CD4-positive, alpha-beta T cell treated with Interleukin-2 at 100 ng/mL for 4 hours (primary cell): ENCODE results near the gene MGP.

Experiments used
- DNase-seq: peaks from one replicate; pipeline ENCODE4 v3.0.0-alpha.2; 2020; ENCODE audit warnings: low spot score

The MGP gene

DNA sequence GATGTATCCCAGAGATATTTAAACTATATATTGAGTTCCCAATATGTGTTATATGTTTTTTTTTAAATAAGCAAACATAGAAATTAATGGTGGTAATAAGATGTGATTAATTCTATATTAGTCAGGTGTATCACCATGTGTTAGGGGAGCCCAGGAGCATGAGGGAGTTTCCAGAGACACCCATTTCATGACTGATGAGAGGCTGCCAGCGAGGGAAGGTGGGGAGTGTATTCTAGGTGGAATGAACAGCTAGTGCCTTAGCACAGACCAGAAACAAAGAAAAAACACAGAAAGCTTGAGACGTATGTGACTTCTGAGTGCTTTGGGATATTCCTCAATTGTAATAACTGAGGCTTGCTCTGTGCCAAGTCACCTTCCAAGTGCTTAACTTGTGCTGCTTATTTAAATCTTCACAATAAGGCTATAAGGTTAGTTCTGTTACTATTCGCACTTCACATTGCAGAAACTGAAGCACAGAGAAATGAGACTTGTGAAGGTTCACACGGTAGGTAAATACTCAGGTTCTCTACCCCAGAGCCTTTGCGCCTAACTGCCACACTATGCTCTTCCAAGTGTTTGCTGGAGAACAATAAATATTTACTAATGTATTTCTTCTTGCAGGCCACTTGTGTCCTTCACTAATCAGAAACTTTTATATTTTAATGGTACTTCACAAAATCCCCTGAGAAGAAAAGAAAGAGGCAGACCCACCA lies 17.9 kb upstream of the MGP start:
- DNase-seq: no peak

DNA sequence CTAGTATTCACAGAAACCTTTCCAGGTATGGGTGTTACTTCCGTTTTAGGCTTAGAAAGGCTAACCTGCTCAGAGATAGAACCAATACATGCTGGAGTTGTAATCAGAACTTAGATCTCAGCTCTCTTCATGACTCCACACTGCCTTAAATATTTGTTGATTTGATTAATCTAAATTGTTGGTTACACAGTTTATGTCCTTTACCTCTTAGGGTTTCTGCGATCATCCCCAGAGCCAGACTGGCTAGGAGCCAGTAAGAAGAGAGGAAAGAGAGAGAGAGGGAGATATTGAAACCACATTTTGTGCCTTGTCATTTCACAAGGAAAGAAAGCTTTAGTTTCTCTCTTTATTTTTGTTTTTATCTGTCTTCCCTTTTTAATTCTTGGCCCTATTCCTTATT lies 16.8 kb upstream of the MGP start:
- DNase-seq: no peak

DNA sequence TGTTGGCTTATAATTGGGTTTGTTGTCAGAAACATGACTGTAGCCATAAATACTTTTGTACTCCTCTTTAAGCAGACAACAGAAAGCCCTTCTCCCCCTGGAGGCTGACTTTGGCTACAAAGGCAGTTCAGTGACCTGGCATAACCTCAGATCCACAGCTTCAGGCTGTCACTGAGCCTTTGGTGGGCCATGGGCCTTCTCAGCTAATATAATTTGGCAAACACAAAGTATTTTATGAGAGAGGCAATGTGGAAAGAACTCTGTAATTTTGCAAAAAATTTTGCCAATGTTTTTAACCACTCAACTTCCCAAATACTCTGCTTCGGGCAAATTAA lies 15.5 kb upstream of the MGP start:
- DNase-seq: no peak

DNA sequence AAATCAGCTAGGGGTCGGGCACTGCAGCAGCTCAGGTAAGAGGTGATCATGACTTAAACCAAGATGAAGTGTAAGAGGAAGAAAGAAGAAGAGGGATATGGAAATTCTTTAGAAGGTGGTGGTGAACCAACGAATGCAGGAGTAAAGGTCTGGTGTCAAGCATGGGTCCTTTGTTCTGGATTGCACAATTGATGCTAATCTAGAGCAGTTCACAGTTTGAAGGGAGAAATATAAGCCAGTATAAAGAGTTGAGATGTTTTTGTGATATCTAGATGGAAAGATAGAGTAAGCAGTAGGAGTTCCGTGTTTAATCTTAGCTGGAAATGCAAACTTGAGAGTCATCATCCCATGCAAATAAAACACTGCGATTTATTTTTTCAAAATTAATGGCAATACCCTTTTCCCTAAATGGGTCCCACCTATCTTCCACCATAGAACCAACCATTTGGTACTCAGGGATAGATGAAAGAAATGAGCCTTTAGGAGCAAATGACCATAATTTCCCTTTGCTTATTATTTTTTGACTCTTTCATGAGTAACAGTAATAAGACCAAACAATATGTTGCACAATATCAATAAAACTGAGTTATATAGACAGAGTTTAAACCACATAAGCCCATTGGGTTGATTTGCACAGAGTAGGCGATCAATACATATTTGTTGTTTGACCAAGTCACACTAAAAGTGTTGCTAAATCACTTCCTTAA lies 15.0 kb upstream of the MGP start:
- DNase-seq: no peak

DNA sequence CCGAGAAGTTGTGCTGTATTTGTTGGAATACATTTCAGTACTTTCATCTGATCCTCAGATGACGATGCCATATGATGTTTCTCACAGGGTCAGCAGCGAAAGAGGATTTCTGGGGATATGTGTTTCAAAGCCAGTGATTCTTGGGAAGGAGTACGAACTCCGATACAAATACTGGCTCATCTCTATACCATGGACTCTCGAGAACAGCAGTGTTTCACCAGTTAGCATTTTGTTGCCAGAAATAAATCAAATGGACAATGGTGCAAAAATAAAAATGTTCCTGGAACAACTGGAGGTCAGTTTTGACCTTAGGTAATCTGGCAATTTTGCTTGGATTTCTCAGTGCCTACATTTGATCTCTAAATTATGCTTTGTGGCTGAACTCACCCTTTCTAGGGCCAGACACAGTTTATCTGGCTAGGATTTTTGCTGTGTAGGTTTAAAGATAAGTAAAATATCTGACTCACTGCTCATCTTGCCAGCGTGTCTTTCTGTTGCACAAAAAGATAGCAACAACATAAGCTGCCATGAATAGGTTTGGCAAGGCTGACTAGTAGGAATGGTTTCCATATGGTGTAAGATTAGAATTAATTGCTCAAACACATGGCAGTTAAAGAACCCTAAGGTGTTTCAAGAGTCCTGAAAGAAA lies 11.0 kb upstream of the MGP start:
- no peak for DNase-seq

DNA sequence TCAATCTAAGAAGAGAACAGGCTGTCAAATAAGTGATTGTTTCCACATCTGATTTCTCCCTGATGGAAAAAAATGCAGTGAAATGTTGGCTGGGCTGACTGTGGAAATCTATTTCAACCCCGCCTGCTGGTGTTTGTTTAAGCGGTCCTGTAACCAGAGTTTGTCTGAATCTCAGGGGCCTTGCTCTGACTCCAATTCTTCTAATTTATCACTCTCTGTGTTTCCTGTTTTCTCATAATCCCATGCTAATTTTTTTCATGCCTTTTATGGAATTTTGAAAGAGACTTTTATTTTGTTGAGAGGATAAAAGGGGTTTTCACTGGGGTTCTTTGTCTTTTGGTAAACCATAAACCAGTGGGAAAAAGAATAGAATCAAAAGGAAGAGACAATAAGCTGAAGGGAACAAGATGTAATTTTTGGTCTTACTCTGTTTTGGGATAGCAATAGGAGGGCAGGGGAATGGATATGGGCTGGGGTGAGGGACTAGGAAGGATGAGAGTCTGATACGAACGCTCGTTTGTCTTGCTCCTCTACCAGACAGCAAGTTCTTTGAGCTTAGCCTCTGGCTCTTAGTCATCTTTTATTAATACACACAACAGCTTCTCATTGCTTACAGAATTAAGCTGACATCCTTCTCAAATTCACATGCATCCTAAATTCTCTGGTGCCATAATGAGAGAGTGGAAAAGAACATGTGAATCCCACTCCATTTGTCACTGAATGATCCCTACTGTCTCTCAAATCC lies 8.0 kb upstream of the MGP start:
- DNase-seq: no peak

DNA sequence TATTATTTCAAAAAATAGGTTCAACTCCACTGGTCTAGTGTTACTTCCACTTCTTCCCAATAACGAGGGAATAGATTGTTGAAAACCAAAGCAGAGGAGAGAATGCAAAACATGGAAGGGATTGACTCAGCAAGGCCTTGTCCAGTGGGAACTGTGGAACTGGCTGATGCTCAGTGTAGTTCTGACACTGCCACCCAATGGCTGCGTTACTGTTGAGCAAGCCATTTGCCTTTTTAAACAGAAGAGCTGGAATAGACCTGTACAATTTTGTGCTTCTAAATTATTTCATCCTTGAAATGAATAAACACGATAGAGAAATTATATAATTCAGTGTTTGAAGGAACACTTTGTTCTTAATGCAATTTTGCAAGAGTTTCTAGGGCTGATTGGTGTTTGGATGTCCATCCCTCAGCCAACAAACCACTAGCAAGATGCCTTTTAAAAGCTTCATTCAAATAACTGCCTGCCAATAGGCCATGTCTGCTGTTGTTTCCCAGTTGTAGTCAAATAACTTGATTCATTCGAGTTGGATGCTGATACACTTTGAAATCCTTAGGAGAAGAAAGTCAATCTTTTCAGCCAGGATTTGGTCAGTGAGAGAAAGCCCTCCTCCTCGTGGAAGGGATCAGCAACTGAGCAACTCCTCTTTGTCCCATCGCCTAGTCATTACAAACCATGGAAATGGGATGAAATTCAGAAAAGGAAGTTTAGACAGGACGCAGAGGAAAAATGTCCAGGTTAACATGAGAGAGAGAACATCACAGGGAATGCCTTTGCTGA lies 7.3 kb upstream of the MGP start:
- DNase-seq: no peak

DNA sequence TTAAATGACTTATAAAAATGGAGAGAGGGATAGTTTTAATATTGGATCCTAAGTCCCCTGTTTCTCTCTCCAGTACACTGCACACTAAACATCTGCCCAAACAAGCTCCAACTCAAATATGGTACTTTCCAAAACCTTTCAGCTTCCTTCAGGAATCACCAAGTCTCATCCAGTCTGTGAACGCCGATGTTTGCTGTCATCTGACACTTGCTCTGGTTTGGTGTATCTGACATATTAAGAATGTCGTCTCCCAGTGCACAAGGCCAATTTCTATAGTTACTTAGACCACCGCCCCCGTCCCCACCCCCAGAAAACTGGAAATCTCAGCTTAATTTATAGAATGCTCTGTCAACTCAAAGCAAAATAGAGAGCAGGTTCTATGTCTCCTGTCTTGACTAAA lies 5.0 kb upstream of the MGP start:
- no peak for DNase-seq

DNA sequence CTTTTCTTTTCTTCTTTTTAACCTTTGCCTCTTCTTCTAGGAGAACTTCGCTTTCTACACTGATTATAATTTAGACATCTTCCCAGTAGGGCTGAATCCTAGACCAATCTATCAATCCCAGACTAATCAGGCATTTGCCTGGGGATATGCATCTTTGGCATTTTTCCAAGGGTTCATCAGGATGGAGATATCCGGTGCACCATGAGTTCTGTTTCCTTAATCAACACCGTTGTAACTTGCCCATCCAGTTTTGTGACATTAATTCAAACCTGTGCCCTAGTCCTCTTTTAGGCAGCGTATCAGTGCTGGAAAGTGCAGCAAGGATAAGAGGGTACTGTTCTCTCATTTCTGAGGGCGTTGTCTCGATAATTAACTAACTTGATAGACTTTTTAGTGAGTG lies 617 bp upstream of the MGP start:
- no peak for DNase-seq

DNA sequence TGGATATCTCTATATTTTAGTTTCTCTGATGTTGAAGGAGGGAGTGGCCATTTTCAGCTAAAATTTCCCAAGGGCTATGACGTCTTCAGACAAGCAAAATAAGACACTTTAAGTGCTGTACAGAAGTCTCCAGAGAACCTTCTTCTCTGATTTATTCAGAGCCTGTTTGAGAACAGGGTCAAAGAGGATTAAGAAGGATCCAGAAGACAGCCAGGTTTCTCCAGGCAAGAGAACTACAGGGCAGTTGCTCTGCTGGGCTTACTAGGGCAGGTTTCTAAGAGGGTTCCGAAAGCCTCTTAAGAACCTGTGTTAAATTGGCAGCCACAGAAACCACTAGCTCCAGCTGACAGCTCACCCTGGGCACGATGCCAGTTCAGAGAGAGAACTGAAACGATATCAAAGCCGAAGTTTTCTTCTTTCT lies 1.2 kb downstream of the MGP start:
- DNase-seq: peak; percentile 84

DNA sequence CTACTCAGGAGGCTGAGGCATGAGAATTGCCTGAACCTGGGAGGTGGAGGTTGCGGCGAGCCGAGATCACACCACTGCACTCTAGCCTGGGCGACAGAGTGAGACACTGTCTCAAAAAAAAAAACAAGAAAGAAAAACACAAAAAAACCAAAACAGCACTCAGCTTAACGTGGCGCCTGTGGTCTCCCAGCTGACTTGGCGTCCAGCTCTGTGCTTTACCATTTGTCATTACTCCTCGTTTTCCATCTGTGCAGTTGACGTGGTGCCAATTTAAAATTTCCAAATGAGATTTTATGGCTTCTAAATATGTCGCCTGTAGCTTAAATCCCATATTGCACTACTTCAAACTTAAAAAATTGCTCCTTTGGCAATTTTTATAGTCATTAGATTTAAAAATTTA lies 2.0 kb downstream of the MGP start:
- no peak for DNase-seq

DNA sequence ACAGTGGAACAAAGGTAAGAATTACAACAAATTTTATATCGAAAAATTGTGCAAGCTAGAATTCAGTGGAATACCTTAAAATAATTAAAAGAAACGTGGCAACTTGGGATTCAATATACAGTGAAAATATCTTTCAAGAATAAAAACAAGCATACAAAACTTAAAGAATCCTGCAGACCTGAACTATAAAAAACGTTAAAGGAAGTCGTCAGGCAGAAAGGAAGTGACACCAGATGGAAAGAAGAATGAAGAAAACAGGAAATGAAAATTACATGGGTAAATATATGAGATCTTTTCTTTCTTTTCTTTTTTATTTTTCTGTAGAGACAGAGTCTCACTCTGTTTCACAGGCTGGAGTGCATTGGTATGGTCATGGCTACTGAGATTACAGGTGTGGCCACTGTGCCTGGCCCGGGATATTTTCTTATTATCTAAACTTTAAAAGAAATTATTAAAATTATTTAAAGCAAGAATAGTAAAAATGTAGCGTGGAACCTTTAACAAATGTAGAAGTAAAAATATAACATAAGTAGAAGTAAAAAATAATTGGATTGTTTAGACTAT lies 4.7 kb downstream of the MGP start:
- no peak for DNase-seq

DNA sequence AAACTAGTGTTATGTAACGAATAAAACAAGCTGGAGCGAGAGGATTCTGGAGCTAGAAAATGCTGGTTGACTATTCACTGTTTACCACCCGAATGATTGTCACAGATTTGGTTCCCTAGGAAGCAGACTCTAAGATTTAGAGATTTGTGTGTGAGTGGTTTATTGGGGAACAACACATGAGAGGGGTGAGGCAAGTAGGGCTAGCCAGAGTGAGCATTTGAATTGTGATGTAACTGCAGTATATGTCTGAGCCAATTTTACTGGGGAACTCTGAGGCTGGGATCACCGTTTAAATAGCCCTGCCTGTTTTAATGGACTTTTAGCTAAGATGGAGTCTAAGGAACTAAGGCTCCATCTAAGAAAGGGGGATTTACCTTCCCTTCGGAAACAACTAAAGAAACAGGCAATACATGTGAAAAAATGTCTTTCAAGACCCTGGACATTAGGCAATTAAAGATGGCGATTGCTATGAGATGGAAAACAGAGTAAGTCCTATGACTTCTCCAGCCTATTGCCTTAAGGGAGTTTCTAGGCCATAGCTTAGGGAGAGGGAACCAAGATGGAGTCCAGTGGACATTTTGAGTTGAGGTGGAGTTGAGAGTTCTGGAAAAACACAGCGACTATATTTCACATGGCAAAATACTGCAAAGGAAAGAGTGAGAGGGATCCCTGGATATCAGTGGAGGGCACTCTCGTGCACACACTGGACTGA lies 6.3 kb downstream of the MGP start:
- DNase-seq: no peak

DNA sequence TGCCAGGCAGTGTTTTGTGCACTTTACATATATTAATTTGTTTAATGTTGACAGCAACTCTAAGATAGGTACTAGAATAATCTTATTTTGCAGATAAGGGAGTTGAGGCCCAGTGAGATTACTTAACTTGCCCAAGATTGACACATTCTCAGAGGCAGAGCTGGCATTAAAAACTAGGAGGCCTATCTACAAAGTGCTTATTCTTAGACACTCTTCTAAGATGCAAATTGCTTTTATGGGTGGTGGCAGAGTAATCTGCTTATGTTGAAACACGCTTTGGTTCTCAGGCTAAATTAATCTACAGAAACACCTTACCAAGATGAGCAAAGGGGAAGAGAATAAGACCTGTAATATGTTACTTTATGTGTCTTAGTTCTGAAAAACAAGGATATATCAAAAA lies 7.2 kb downstream of the MGP start:
- DNase-seq: no peak

DNA sequence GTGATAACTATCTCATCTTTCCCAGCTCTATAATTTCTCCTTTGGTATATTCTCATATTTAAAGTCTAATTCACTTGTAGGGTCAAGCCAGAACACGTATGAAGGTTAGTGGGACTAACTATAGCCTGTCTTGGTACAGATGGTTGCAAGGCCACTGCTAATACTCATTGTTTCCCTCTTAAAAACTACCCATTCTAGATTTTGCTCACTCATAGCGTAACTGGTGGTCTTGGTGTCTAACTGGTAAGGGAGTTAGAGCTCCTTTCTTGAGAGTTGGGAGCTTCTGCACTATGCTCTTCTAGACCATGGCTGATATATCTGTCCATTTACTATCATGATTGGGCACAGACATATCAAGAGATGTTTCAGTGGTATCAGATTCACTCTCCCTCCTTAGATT lies 8.8 kb downstream of the MGP start:
- no peak for DNase-seq

DNA sequence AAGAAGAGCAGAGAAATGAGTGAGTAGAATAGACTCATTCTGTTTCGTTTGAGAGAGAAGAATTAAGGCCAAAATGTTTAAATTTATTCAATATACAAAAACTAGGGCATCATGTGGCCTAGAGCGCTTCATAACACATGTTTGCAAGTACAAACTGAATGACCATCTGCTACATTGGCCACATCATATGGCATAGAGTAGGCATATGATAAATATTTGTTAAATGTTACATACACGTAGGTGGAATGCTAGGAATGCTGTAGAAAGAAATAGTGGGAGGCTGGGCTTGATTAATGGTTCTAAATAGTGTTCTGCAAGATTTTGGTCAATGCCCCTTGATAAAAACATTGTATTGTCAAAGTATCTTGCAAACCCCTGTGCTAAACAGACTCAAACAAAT lies 10.8 kb downstream of the MGP start:
- DNase-seq: no peak

DNA sequence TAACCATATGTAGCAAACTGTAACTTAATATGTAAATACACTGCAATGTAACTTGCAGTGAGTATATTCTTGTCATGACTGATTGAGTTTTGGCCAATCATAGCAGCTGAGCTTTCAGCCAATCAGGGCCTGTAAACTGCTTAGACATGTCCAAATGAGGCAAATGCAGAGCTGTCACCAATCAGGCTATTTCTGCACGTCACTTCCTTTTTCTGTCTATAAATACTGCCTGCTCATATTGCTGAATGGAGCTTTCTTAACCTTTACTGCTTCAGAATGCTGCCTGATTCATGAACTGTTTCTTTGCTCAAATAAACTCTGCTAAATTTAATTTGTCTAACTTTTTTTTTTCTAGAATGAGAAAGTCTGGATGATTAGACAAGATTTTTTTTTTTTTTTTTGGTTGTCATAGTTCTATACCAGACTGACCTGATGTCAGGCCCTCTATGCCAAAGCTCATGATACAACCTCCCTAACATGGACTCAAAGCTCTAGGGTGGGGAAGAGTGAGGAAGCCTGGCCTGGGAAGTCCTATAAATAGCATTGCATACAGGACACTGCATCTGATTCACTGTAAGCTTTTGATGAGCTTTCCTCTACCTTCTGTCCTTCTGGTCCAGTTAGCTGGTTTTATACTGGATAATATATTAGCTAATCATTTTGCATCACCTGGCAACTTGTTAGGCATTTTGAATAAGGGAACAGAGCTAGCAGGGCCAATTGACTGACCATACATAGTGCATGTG lies 12.0 kb downstream of the MGP start:
- no peak for DNase-seq

DNA sequence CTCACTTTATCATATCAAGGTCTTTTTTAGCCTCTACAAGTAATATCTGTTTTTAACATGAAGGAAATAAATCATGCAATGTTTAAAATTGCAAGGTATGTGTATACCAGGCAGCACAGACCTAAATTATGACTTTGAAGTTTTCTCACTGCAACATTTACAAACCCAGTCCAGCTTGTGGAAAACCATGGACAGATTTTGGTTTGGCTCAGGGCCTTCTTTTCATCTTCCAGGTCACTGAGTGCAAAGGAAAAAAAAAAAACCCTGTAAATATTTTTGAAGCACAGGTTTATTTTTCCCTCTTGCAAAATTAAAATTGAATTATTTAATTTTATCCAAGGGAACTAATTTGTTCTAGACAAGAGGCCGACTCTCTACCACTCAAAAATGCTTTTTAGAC lies 13.8 kb downstream of the MGP start:
- no peak for DNase-seq

DNA sequence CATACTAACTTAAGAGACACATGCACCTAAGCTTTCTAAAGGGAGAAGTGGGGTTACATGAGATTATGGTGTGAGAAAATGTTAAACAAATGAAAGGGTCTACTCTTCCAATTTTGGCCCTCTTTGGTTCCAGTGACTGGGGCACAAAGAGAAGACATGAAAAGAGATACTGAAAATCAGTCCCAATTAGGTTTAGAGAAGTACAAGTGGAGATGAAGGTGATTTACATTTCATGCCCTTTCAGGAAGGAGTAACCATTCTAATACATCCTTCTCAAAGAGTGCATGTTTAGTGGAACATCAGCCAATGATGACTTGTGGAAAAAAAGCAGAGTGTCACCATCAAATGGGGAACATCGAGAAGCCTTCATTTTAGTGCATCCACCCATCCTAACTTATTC lies 14.4 kb downstream of the MGP start:
- no peak for DNase-seq

DNA sequence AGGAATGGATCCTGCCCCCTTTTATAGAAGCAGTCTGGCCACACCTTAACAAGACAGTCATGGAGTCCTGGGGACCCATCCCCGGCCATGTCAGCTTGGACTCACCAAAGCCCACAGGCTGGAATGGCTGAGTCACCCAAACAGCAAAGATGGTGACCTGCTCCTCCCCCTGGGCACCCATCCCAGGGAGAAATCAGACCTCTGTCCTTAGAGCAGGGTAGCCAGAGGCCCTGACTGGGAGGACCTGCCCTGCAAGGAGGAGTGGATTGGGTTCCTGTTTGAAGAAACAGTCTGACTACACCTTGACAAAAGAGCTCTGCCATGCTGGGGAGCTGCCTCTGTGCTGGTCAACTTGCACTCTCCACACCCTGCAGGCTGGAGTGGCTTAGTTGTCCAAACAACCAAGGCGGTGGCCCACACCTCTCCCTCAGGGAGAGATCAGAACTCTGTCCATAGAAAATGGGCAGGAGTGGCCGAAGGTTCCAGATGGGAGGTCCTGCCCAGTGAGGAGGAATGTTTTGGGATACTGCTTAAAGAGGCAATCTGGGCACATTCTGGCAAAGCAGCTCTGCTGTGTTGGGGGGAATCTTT lies 16.6 kb downstream of the MGP start:
- DNase-seq: no peak
